Prostate gland (tissue), 2 donors: ENCODE data around the gene EEFSEC.

ENCODE experiments used
- CTCF ChIP-seq, 4 experiments: fragments of 200-600 bp in 2 of 4; fragments of 450-650 bp in 2 of 4; sonication (generic) in 2 of 4; IDR thresholded peaks; 1 replicate in 3 of 4; 2 replicates in 1 of 4; pipeline ENCODE4 v1.5.1; 2016 to 2019; ENCODE audit warnings: antibody characterized with exemption in 4 of 4, mild to moderate bottlenecking in 2 of 4, moderate library complexity in 2 of 4
- POLR2AphosphoS5 ChIP-seq: sonication (generic); formaldehyde crosslinking; IDR thresholded peaks from one replicate; pipeline ENCODE4 v1.6.1; 2017; ENCODE audit warnings: antibody characterized with exemption

DNA sequence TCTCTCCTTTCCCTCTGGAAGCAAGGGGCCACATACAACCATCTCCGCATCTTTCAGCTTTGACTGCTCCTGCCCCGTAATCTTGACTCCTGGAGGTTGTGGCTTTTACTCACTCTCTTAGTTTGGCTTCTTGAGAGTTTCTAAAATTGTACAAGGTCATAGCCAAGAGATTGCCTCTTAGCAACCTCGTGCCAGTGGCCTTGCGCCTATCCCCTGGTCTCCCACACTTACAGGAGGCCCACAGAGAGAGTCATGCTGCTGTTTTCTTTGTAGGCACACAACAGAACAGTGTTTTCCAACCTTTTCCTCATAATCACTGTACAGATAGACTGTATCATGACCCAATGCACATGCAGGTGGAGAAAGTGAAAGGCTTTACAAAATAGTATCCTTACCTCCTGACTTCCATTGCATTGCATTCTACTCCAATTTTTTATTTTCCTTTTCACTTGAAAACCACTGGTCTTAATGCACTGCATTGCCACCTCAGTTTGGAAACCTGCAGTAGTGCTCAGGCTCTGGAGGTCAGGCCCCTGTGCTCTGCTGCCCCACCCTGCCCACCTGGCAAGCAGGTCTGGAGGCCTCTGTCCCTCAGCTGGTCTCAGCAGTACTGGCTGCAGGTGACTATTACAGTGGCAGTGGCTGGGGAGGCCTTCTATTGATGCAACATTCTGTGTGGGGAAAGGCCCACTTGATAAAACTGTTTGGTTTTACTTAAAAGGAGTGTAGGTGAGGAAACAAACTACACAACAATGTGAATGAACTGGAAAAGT, 157.2 kb downstream of the EEFSEC start:
- no peak for TF ChIP-seq CTCF (IDR thresholded peaks at IDR 0.05)
- no peak for TF ChIP-seq POLR2AphosphoS5
